ENCODE data around the gene WRAP73. TPM values are rescaled to one million over a fixed set of nuclear protein-coding genes. Genes with fewer than 3 reads are reported as not detected.

WRAP73 gene
- total and polyA plus RNA-seq, 2 experiments from 2014 or later: 22.6 to 43.3 TPM

DNA sequence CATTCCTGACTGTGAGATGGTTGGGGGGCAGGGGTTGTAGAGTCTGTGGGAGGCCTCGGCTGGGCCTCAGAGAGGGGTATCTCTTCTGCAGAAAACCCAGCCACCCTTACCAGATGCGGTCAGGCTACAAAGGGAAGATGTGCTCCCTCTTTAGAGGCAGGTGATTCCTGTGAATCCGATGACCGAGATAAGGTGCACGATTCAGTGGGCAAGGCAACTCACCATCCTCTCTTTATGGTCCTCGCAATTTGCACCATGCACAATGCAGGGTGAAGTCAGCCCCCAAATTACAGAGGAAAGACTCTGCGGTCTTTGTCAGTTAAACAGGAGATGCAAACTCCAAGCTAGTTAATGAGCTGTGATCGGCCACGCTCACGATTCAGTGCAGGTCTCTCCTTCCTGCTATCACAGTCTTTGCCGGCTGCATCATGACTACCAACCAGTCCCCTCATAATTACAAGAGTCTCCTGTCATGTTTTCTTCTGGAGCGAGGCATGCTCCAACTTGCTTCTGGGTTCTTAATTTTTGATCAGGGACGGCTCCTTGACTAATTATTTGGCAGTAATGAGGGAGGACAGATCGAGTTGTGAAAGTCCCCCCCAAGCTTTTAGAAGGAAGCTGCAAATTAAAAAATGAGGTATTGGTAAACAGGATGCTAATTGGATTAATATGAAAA, 14.9 kb upstream of the WRAP73 start:
- peaks cover 14% of the 10 kb centered on the region for H3K4me1 Mint-ChIP-seq
- TF ChIP-seq REST (IDR thresholded peaks at IDR 0.05; ENCODE audit: unreplicated experiment) (no peak), JUNB (IDR thresholded peaks at IDR 0.05; ENCODE audit: unreplicated experiment) (no peak), POLR2AphosphoS5 (IDR thresholded peaks at IDR 0.05; ENCODE audit: low read depth) (no peak), ZNF114 (CRISPR knock-in tag; IDR thresholded peaks at IDR 0.05) (no peak), STAT1 (IDR thresholded peaks at IDR 0.05; ENCODE audit: unreplicated experiment) (no peak), CREB1 (CRISPR knock-in tag; IDR thresholded peaks at IDR 0.05; ENCODE audit: low read depth) (no peak), NANOG (IDR thresholded peaks at IDR 0.05; ENCODE audit: borderline replicate concordance) (no peak), EZH2phosphoT487 (IDR thresholded peaks at IDR 0.05; ENCODE audit: unreplicated experiment) (no peak), EZH2 (IDR thresholded peaks at IDR 0.05; ENCODE audit: low read depth, unreplicated experiment) (no peak), ZNF331 (CRISPR knock-in tag; IDR thresholded peaks at IDR 0.05; ENCODE audit: low read depth) (no peak)
- TF ChIP-seq, protein P1, sequence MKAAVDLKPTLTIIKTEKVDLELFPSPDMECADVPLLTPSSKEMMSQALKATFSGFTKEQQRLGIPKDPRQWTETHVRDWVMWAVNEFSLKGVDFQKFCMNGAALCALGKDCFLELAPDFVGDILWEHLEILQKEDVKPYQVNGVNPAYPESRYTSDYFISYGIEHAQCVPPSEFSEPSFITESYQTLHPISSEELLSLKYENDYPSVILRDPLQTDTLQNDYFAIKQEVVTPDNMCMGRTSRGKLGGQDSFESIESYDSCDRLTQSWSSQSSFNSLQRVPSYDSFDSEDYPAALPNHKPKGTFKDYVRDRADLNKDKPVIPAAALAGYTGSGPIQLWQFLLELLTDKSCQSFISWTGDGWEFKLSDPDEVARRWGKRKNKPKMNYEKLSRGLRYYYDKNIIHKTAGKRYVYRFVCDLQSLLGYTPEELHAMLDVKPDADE (IDR thresholded peaks at IDR 0.05): no peak
- TF ChIP-seq, protein P2, sequence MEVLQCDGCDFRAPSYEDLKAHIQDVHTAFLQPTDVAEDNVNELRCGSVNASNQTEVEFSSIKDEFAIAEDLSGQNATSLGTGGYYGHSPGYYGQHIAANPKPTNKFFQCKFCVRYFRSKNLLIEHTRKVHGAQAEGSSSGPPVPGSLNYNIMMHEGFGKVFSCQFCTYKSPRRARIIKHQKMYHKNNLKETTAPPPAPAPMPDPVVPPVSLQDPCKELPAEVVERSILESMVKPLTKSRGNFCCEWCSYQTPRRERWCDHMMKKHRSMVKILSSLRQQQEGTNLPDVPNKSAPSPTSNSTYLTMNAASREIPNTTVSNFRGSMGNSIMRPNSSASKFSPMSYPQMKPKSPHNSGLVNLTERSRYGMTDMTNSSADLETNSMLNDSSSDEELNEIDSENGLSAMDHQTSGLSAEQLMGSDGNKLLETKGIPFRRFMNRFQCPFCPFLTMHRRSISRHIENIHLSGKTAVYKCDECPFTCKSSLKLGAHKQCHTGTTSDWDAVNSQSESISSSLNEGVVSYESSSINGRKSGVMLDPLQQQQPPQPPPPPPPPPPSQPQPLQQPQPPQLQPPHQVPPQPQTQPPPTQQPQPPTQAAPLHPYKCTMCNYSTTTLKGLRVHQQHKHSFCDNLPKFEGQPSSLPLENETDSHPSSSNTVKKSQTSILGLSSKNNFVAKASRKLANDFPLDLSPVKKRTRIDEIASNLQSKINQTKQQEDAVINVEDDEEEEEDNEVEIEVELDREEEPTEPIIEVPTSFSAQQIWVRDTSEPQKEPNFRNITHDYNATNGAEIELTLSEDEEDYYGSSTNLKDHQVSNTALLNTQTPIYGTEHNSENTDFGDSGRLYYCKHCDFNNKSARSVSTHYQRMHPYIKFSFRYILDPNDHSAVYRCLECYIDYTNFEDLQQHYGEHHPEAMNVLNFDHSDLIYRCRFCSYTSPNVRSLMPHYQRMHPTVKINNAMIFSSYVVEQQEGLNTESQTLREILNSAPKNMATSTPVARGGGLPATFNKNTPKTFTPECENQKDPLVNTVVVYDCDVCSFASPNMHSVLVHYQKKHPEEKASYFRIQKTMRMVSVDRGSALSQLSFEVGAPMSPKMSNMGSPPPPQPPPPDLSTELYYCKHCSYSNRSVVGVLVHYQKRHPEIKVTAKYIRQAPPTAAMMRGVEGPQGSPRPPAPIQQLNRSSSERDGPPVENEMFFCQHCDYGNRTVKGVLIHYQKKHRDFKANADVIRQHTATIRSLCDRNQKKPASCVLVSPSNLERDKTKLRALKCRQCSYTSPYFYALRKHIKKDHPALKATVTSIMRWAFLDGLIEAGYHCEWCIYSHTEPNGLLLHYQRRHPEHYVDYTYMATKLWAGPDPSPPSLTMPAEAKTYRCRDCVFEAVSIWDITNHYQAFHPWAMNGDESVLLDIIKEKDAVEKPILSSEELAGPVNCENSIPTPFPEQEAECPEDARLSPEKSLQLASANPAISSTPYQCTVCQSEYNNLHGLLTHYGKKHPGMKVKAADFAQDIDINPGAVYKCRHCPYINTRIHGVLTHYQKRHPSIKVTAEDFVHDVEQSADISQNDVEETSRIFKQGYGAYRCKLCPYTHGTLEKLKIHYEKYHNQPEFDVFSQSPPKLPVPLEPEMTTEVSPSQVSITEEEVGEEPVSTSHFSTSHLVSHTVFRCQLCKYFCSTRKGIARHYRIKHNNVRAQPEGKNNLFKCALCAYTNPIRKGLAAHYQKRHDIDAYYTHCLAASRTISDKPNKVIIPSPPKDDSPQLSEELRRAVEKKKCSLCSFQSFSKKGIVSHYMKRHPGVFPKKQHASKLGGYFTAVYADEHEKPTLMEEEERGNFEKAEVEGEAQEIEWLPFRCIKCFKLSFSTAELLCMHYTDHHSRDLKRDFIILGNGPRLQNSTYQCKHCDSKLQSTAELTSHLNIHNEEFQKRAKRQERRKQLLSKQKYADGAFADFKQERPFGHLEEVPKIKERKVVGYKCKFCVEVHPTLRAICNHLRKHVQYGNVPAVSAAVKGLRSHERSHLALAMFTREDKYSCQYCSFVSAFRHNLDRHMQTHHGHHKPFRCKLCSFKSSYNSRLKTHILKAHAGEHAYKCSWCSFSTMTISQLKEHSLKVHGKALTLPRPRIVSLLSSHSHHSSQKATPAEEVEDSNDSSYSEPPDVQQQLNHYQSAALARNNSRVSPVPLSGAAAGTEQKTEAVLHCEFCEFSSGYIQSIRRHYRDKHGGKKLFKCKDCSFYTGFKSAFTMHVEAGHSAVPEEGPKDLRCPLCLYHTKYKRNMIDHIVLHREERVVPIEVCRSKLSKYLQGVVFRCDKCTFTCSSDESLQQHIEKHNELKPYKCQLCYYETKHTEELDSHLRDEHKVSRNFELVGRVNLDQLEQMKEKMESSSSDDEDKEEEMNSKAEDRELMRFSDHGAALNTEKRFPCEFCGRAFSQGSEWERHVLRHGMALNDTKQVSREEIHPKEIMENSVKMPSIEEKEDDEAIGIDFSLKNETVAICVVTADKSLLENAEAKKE (CRISPR knock-in tag; IDR thresholded peaks at IDR 0.05): no peak
- TF ChIP-seq, protein P3, sequence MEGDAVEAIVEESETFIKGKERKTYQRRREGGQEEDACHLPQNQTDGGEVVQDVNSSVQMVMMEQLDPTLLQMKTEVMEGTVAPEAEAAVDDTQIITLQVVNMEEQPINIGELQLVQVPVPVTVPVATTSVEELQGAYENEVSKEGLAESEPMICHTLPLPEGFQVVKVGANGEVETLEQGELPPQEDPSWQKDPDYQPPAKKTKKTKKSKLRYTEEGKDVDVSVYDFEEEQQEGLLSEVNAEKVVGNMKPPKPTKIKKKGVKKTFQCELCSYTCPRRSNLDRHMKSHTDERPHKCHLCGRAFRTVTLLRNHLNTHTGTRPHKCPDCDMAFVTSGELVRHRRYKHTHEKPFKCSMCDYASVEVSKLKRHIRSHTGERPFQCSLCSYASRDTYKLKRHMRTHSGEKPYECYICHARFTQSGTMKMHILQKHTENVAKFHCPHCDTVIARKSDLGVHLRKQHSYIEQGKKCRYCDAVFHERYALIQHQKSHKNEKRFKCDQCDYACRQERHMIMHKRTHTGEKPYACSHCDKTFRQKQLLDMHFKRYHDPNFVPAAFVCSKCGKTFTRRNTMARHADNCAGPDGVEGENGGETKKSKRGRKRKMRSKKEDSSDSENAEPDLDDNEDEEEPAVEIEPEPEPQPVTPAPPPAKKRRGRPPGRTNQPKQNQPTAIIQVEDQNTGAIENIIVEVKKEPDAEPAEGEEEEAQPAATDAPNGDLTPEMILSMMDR (conservative IDR thresholded peaks at IDR 0.05; ENCODE audit: low read depth in 2 of 2): no peak
- no peaks in the 10 kb centered on the region for H3K79me2 ChIP-seq (replicated peaks; ENCODE audit: insufficient read depth)
- no peak overlapping the region; the same call in 2 of the 3 replicates for H3K4me3 Mint-ChIP-seq
- H3K4me2 ChIP-seq: no peak overlapping the region
- H3K36me3 ChIP-seq (ENCODE audit: insufficient read depth): no peaks in the 10 kb centered on the region
- H4K20me1 ChIP-seq (replicated peaks; ENCODE audit: insufficient read depth): no peaks in the 10 kb centered on the region
- no peaks in the 10 kb centered on the region for H3K36me3 Mint-ChIP-seq (ENCODE audit: low read depth)
- H3K4me3 ChIP-seq: no peak overlapping the region
- peak overlapping the region; percentile 78; the same call in 1 of the 2 replicates for H2AFZ ChIP-seq
- DNase-seq (ENCODE audit: low spot score) (no peak), ATAC-seq (no peak)
- H3K27me3 ChIP-seq (ENCODE audit: insufficient read depth): peaks cover 3% of the 10 kb centered on the region; the same call in 1 of the 2 replicates
- peaks cover 21% of the 10 kb centered on the region for H3K27me3 Mint-ChIP-seq (ENCODE audit: insufficient read depth, low read depth, poor library complexity)
- H3K9me3 Mint-ChIP-seq: no peaks in the 10 kb centered on the region; the same call in 2 of the 3 replicates
- no peaks in the 10 kb centered on the region for H3K9me2 ChIP-seq (ENCODE audit: insufficient read depth)
- H3F3A ChIP-seq (replicated peaks; ENCODE audit: low read depth): 0 out of 2 replicates have a peak, but pooled peaks cover 3% of the 10 kb centered on the region
- H3K27ac ChIP-seq (ENCODE audit: low read depth): no peak overlapping the region
- no peak overlapping the region for H3K27ac Mint-ChIP-seq
- no peaks in the 10 kb centered on the region for H3K4me1 ChIP-seq (ENCODE audit: insufficient read depth)

All from GM23338 (cell line).